ENCODE results near the gene RHOV. TPM values are rescaled to one million over a fixed set of nuclear protein-coding genes. Genes with fewer than 3 reads are reported as not detected.
A peak's percentile ranks its signal among the peaks of the same experiment; 100 is the strongest.

RHOV gene
- total RNA-seq, 2 donors from 2014 or later: 14.9 to 18.6 TPM

- intact Hi-C loops (cut with DNase I): loop anchor here (5.0 to 10.0 kb wide), 3 partner anchors 35 to 197 kb away; partner anchors contain the start of gene RAD51
- Histone ChIP-seq H3K27ac (peak overlapping the region; percentile 1), H3K9me3 (no peaks in the 10 kb centered on the region), H3K36me3 (no peaks in the 10 kb centered on the region), H3K4me1 (peaks cover 9% of the 10 kb centered on the region), H3K4me3 (no peak overlapping the region), H3K9ac (ENCODE audit: low read depth in 2 of 2, low read length in 2 of 2) (peak overlapping the region in 1 of 2 donors; percentile 22), H3K27me3 (no peaks in the 10 kb centered on the region)
- peak; percentile 76 for DNase-seq
- peak; percentile 80 for TF ChIP-seq CTCF (IDR thresholded peaks at IDR 0.05)
Measured at GRCh38 chr15:40891810-40892446, 17.9 kb upstream of the RHOV start.

- no peak for DNase-seq
- H3K4me1 ChIP-seq: peaks cover 9% of the 10 kb centered on the region
- intact Hi-C loops (cut with DNase I): loop anchor here (5.0 to 10.0 kb wide), 3 partner anchors 34 to 196 kb away; partner anchors contain the start of gene RAD51
- no peak overlapping the region for H3K4me3 ChIP-seq
- H3K9me3 ChIP-seq: no peaks in the 10 kb centered on the region
- no peaks in the 10 kb centered on the region for H3K27me3 ChIP-seq
- no peak overlapping the region for H3K9ac ChIP-seq (ENCODE audit: low read depth in 2 of 2, low read length in 2 of 2)
- H3K36me3 ChIP-seq: no peaks in the 10 kb centered on the region
- TF ChIP-seq CTCF (IDR thresholded peaks at IDR 0.05): no peak
- no peak overlapping the region for H3K27ac ChIP-seq
Measured at GRCh38 chr15:40891138-40891537, 17.1 kb upstream of the RHOV start.

- intact Hi-C loops (cut with DNase I): no loop called here
- H3K9ac ChIP-seq (ENCODE audit: low read depth in 2 of 2, low read length in 2 of 2): no peak overlapping the region
- H3K27me3 ChIP-seq: no peaks in the 10 kb centered on the region
- peaks cover 5% of the 10 kb centered on the region for H3K4me1 ChIP-seq
- no peaks in the 10 kb centered on the region for H3K36me3 ChIP-seq
- no peaks in the 10 kb centered on the region for H3K9me3 ChIP-seq
- DNase-seq: no peak
- H3K4me3 ChIP-seq: no peak overlapping the region
- no peak for TF ChIP-seq CTCF (IDR thresholded peaks at IDR 0.05)
- no peak overlapping the region for H3K27ac ChIP-seq
Measured at GRCh38 chr15:40889112-40889511, 15.1 kb upstream of the RHOV start.

GRCh38 chr15:40886586-40886985 is 12.6 kb upstream of the RHOV start:
- H3K27ac ChIP-seq: no peak overlapping the region
- DNase-seq: no peak
- no peak for TF ChIP-seq CTCF (IDR thresholded peaks at IDR 0.05)

GRCh38 chr15:40881351-40881750 is 7.3 kb upstream of the RHOV start:
- Histone ChIP-seq H3K9me3 (no peaks in the 10 kb centered on the region), H3K27me3 (no peaks in the 10 kb centered on the region), H3K27ac (no peak overlapping the region), H3K36me3 (no peaks in the 10 kb centered on the region), H3K4me3 (no peak overlapping the region), H3K9ac (ENCODE audit: low read depth in 2 of 2, low read length in 2 of 2) (no peak overlapping the region), H3K4me1 (no peaks in the 10 kb centered on the region)
- intact Hi-C loops (cut with DNase I): no loop called here
- TF ChIP-seq CTCF (IDR thresholded peaks at IDR 0.05): no peak
- DNase-seq: no peak

More at GRCh38 chr15:40886586-40886985, 12.6 kb upstream of the RHOV start:
- H3K27me3 ChIP-seq: no peaks in the 10 kb centered on the region
- intact Hi-C loops (cut with DNase I): no loop called here
- no peaks in the 10 kb centered on the region for H3K36me3 ChIP-seq
- H3K9ac ChIP-seq (ENCODE audit: low read depth in 2 of 2, low read length in 2 of 2): no peak overlapping the region
- no peak overlapping the region for H3K4me3 ChIP-seq
- no peaks in the 10 kb centered on the region for H3K4me1 ChIP-seq
- no peaks in the 10 kb centered on the region for H3K9me3 ChIP-seq

Data from colonic mucosa (tissue), 4 donors.